GM19324 (cell line): Measurements from ENCODE around the gene ACTL9.

ENCODE experiments used
- ATAC-seq: cut with Tn5 transposase; IDR thresholded peaks from one replicate; pipeline ENCODE4 v1.9.1; 2021; ENCODE audit warnings: mild to moderate bottlenecking, moderate library complexity; ENCODE audit not compliant: unreplicated experiment, low FRiP score

The ACTL9 gene

DNA sequence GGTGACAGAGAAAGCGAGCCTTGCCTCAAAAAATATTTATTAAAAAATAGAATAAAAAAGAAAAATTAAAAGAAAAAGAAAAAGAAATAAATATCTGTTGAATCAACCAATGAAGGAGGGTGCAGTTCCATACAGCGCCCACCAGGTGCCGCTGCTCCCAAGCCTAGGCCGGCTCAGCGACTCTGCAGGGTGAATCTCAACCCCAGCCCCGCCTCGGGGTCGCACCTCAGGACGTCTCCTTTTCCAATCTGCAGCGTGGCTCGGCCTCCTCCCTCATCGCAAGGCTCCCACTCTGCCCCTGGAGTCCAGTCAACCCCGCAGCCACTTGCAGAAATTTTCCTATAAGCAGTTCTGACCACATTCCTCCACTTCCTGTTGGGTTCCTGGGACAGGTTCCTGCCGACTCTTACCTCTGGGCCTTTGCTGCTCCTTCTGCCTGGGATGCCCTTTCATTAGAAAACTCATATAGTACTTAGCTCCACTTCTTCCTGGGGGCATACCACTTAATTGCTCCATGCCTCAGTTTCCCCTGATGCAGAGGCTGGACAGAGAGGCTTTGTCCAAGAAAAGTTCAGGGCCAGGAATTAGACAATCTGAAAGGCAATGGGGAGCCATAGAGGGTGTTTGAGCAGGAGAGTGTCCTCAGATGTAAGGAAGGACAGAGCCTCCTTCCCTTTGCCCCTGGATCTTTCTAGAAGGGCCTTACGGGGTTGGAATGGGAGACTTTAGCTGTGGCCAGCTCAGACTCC, 43.8 kb downstream of the ACTL9 start:
- no peak for ATAC-seq

GRCh38 chr19:8648240-8648639, 50.4 kb downstream of the ACTL9 start:
- ATAC-seq = no peak
